C4-2B (cell line): ENCODE measurements around the gene GNG2.

Experiments
- H3K27ac ChIP-seq: fragments of 450-650 bp; 2 replicates; pipeline ENCODE4 v1.5.1; 2017
- CTCF ChIP-seq: fragments of 450-650 bp; conservative IDR thresholded peaks from 2 replicates; pipeline ENCODE4 v1.5.1; 2017; ENCODE audit warnings: mild to moderate bottlenecking
- ZFX ChIP-seq: fragments of 450-650 bp; IDR thresholded peaks from 2 replicates; pipeline ENCODE4 v1.6.1; 2017

GNG2 gene

GRCh38 chr14:52011523-52011922 is 151.1 kb downstream of the GNG2 start:
- TF ChIP-seq ZFX, result no peak
- no peak for TF ChIP-seq CTCF
- no peak overlapping the region for H3K27ac ChIP-seq

- no peak overlapping the region for H3K27ac ChIP-seq
Observed at GRCh38 chr14:52012635-52013034, 152.2 kb downstream of the GNG2 start.

GRCh38 chr14:52013984-52014600 is 153.7 kb downstream of the GNG2 start:
- TF ChIP-seq CTCF, result peak; percentile 42
- no peak for TF ChIP-seq ZFX

More at GRCh38 chr14:52012635-52013034, 152.2 kb downstream of the GNG2 start:
- TF ChIP-seq ZFX (no peak), CTCF (no peak)

DNA sequence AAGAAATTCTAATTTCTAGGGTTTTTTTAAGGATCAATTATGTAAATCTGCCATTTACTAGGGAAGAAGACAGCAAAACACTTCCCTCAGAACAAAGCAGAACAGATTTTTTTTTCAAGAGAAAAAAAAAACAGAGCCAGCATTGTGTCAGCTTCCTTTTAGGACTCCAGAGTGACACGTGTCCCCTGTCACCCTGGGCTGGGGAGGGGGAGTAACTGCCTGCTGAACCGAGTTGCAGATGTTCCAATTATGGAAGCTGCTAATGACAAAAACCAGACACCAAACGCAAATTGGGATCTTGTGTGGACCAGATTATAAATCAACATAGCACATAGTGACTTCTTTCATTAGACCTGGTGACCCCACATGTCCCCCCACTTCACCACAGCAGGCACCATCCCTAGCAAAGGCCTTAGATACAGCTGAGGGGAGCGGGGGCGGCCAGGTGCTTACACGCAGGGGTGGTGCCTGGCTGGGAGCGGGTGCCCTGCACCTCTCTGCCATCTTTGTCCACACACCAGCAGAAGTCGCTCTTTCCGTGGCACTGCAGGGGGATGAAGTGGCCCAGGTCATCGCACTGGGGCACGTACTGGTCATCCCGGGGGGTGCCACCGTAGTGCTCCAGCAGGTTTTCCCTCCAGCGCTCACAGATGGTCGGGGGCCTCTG is 154.3 kb downstream of the GNG2 start:
- no peak for TF ChIP-seq CTCF
- TF ChIP-seq ZFX, result no peak
- no peak overlapping the region for H3K27ac ChIP-seq

More at GRCh38 chr14:52013984-52014600, 153.7 kb downstream of the GNG2 start:
- no peak overlapping the region for H3K27ac ChIP-seq

GRCh38 chr14:52015411-52016030 is 155.1 kb downstream of the GNG2 start:
- H3K27ac ChIP-seq, result no peak overlapping the region
- TF ChIP-seq ZFX (no peak), CTCF (peak; percentile 68)

- TF ChIP-seq CTCF (no peak), ZFX (no peak)
Observed at GRCh38 chr14:52018252-52018651, 157.8 kb downstream of the GNG2 start.

GRCh38 chr14:52018970-52019369 is 158.6 kb downstream of the GNG2 start:
- no peak overlapping the region for H3K27ac ChIP-seq

More at GRCh38 chr14:52018252-52018651, 157.8 kb downstream of the GNG2 start:
- H3K27ac ChIP-seq, result no peak overlapping the region

More at GRCh38 chr14:52018970-52019369, 158.6 kb downstream of the GNG2 start:
- TF ChIP-seq CTCF, result no peak
- TF ChIP-seq ZFX, result no peak
